BJ (cell line): ENCODE data around the gene DRD4. TPM values are rescaled to one million over a fixed set of nuclear protein-coding genes. Genes with fewer than 3 reads are reported as not detected.

Experiments
- CTCF ChIA-PET: fragments of 350-600 bp; formaldehyde crosslinking; extraction: SDS; loops from one replicate; lab custom pipeline; 2021; ENCODE audit warnings: antibody characterized with exemption, inconsistent platforms; lab: Yijun Ruan, JAX
- POLR2A ChIA-PET: fragments of 300-600 bp; sonication (Branson Sonifier 250); formaldehyde crosslinking; extraction: SDS; loops from one replicate; lab custom pipeline; 2021; ENCODE audit warnings: antibody characterized with exemption; lab: Charles Lee
- DNase-seq: peaks from one replicate; pipeline ENCODE4 v3.0.0-alpha.2; 2011; ENCODE audit warnings: low read depth
- H3K27me3 ChIP-seq: 2 replicates; pipeline ENCODE4 v1.6.0; 2011; ENCODE audit warnings: low read length; ENCODE audit not compliant: control insufficient read depth, insufficient read depth
- H3K36me3 ChIP-seq: 2 replicates; pipeline ENCODE4 v1.5.1; 2011; ENCODE audit warnings: low read length; ENCODE audit not compliant: control insufficient read depth, insufficient read depth
- H3K4me3 ChIP-seq: 2 replicates; pipeline ENCODE4 v1.5.1; 2011; ENCODE audit warnings: low read depth, mild to moderate bottlenecking, control low read depth, low read length
- polyA plus RNA-seq: library from polyadenylated mRNA; depleted of rRNA; stranded (reverse); fragments of >200 nt; gene quantifications from 2 replicates; pipeline ENCODE4 v1.2.3, GENCODE V29; 2011
- TF ChIP-seq, protein P1 (sequence below): IDR thresholded peaks from 2 replicates; pipeline ENCODE4 v1.5.1; 2011; ENCODE audit warnings: low read depth, mild to moderate bottlenecking, control low read depth, inconsistent platforms, low read length, moderate library complexity; ENCODE audit not compliant: insufficient read depth

Gene DRD4
- polyA plus RNA-seq, 1 experiment, result not detected

GRCh38 chr11:655036-655726 is 18.1 kb downstream of the DRD4 start:
- TF ChIP-seq, protein P1, sequence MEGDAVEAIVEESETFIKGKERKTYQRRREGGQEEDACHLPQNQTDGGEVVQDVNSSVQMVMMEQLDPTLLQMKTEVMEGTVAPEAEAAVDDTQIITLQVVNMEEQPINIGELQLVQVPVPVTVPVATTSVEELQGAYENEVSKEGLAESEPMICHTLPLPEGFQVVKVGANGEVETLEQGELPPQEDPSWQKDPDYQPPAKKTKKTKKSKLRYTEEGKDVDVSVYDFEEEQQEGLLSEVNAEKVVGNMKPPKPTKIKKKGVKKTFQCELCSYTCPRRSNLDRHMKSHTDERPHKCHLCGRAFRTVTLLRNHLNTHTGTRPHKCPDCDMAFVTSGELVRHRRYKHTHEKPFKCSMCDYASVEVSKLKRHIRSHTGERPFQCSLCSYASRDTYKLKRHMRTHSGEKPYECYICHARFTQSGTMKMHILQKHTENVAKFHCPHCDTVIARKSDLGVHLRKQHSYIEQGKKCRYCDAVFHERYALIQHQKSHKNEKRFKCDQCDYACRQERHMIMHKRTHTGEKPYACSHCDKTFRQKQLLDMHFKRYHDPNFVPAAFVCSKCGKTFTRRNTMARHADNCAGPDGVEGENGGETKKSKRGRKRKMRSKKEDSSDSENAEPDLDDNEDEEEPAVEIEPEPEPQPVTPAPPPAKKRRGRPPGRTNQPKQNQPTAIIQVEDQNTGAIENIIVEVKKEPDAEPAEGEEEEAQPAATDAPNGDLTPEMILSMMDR, result no peak
- POLR2A ChIA-PET, result no interaction called here
- CTCF ChIA-PET, result interaction anchor here (1.2 kb wide), 1 partner anchor 8 kb away, joined by 5 read pairs; no protein-coding TSS in a partner anchor

GRCh38 chr11:656426-656825 is 19.4 kb downstream of the DRD4 start:
- DNase-seq, result no peak
- ChIA-PET CTCF (interaction anchor here (1.2 kb wide), 1 partner anchor 9 kb away, joined by 5 read pairs; no protein-coding TSS in a partner anchor), POLR2A (interaction anchor here (0.6 kb wide), 1 partner anchor 23 kb away, joined by 10 read pairs; no protein-coding TSS in a partner anchor)
- Histone ChIP-seq H3K27me3 (no peaks in the 10 kb centered on the region), H3K4me3 (no peak overlapping the region), H3K36me3 (peaks cover 21% of the 10 kb centered on the region)
- TF ChIP-seq, protein P1, result no peak

More at GRCh38 chr11:655036-655726, 18.1 kb downstream of the DRD4 start:
- DNase-seq, result no peak
- H3K36me3 ChIP-seq, result peaks cover 18% of the 10 kb centered on the region
- no peak overlapping the region for H3K4me3 ChIP-seq
- no peaks in the 10 kb centered on the region for H3K27me3 ChIP-seq

DNA sequence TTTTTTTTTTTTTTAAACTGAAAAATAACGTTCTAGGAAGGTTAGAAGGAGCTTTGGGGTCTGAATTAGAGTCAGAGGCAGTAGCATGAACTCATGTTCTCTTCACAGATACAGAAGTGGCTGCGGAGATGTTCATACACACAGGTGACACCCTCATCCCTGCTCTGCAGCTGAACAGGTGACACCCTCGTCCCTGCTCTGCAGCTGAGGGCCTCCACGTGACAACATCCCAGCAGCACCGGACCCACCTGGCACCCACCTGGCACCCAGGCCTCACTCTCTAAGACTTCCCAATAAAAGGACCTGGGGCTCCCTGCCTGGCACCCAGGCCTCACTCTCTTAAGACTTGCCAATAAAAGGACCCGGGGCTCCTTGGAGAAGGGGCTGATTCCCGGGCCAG is 19.8 kb downstream of the DRD4 start:
- POLR2A ChIA-PET, result no interaction called here
- DNase-seq, result no peak
- TF ChIP-seq, protein P1, result no peak

DNA sequence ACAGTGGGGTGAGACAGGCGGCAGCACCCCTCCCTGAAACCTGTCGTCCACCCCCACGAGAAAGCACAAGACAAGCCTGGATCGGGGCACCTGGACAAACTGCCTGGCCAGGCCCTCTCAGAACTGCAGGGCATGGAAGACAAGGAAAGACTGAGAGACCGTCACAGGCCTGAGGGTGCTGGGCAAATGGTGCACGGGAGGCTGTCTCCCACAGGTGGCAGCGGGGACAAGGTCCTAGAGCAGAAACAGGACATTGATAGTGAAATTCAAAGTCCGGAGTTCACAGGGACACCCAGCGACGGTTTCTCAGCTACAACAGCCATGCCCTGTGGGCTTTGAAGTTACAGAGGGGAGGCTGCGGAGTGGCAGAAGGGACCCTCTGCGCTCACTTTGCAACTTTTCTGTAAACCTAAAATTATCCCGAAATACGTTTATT is 20.6 kb downstream of the DRD4 start:
- no peak for DNase-seq
- TF ChIP-seq, protein P1, result no peak
- POLR2A ChIA-PET, result no interaction called here
- H3K4me3 ChIP-seq, result no peak overlapping the region
- H3K36me3 ChIP-seq, result peaks cover 23% of the 10 kb centered on the region
- H3K27me3 ChIP-seq, result no peaks in the 10 kb centered on the region
- CTCF ChIA-PET, result interaction anchor here (1.5 kb wide), 1 partner anchor 14 kb away, joined by 3 read pairs; no protein-coding TSS in a partner anchor

More for the DNA sequence above, 19.8 kb downstream of the DRD4 start:
- Histone ChIP-seq H3K4me3 (no peak overlapping the region), H3K36me3 (peaks cover 21% of the 10 kb centered on the region), H3K27me3 (no peaks in the 10 kb centered on the region)
- CTCF ChIA-PET, result no interaction called here

DNA sequence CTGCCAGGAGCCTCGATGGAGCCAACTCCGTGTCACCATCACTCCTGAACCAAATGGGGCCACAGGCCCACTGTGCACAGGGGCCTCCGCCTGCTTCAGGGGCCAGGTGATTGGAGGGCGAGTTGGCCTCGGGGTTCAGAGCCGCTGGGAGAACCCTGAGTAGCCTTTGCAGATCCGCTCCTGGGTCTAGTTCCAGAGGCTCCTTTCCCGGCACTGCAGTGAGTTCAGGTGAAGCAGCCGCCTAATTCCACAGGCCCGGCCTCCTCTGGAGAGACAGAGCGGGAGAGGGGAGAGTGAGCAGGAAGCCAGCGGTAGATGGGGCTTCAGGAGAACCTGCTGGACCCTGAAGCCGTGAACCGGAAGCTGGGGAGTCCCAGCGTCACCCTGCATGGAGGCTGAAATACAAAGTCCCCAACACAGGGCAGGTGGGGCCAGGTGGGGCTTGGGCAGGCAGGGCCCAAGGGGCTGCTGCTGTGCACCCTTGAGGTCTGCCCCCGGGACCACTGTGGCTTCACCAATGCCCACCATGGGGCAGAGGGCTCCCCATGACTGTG is 22.5 kb downstream of the DRD4 start:
- ChIA-PET CTCF (interaction anchor here (3.3 kb wide), 1 partner anchor 67 kb away, joined by 43 read pairs; no protein-coding TSS in a partner anchor), POLR2A (no interaction called here)
- TF ChIP-seq, protein P1, result no peak
- peaks cover 28% of the 10 kb centered on the region for H3K36me3 ChIP-seq
- H3K4me3 ChIP-seq, result no peak overlapping the region
- H3K27me3 ChIP-seq, result no peaks in the 10 kb centered on the region
- no peak for DNase-seq
